Measurements from ENCODE around the gene LVRN. TPM values are rescaled to one million over a fixed set of nuclear protein-coding genes. Genes with fewer than 3 reads are reported as not detected.

Gene LVRN
- total and polyA plus RNA-seq, 2 of the 13 experiments (the other 11 are each of a cell fraction or from before 2014, with no cell fraction given) = 0.09 to 0.20 TPM

- BruUV-seq (replicated peaks) = no TSS peak
Observed at GRCh38 chr5:116037236-116037822, 75.1 kb downstream of the LVRN start.

More at GRCh38 chr5:116037236-116037822, 75.1 kb downstream of the LVRN start:
- no peaks in the 10 kb centered on the region for H3K79me2 ChIP-seq (ENCODE audit: insufficient read depth, low read length)
- no peak overlapping the region for H3K4me2 ChIP-seq (ENCODE audit: low read depth, low read length)
- WGBS (ENCODE audit: low lambda C conversion rate) = 2% methylated on average over 3 of the region's 3 CpGs
- DNase-seq (ENCODE audit: low spot score) = no peak
- ChIA-PET POLR2A (no interaction called here), CTCF (ENCODE audit: low intra/inter-chr PET ratio, low total read pairs) (no interaction called here)
- H3K4me1 ChIP-seq (ENCODE audit: insufficient read depth, low read length) = no peaks in the 10 kb centered on the region
- in situ Hi-C loops (cut with HindIII; ENCODE audit: extremely low pct_ligation_motif_present, low pct_unique_long_range_greater_than_20kb) = no loop called here
- H3K27ac ChIP-seq (ENCODE audit: extremely low read length, insufficient read depth, low read length) = no peak overlapping the region
- ATAC-seq = no peak
- TF ChIP-seq ZNF3 (CRISPR knock-in tag; IDR thresholded peaks at IDR 0.05) (no peak), ZNF678 (CRISPR knock-in tag; IDR thresholded peaks at IDR 0.05) (no peak), ISX (CRISPR knock-in tag; conservative IDR thresholded peaks at IDR 0.05) (no peak), AFF4 (CRISPR knock-in tag; IDR thresholded peaks at IDR 0.05) (no peak), ZBTB14 (CRISPR knock-in tag; IDR thresholded peaks at IDR 0.05) (no peak), ZNF75D (CRISPR knock-in tag; IDR thresholded peaks at IDR 0.05; ENCODE audit: borderline replicate concordance) (no peak), RNF2 (conservative IDR thresholded peaks at IDR 0.05; ENCODE audit: low read depth) (no peak), CBFB (CRISPR knock-in tag; IDR thresholded peaks at IDR 0.05) (no peak), ZFX (CRISPR knock-in tag; IDR thresholded peaks at IDR 0.05; ENCODE audit: low read depth) (no peak), TAF1 (CRISPR knock-in tag; IDR thresholded peaks at IDR 0.05) (no peak), ZNF331 (CRISPR knock-in tag; IDR thresholded peaks at IDR 0.05) (no peak), ZNF768 (CRISPR knock-in tag; IDR thresholded peaks at IDR 0.05) (no peak), ZFP36L2 (CRISPR knock-in tag; IDR thresholded peaks at IDR 0.05) (no peak), HMG20B (CRISPR knock-in tag; conservative IDR thresholded peaks at IDR 0.05) (no peak), ELF1 (CRISPR knock-in tag; IDR thresholded peaks at IDR 0.05) (no peak), HOXA5 (CRISPR knock-in tag; IDR thresholded peaks at IDR 0.05) (no peak), KDM3A (CRISPR knock-in tag; IDR thresholded peaks at IDR 0.05; ENCODE audit: low read depth) (no peak)
- H3K4me3 ChIP-seq (replicated peaks in 1 of 3; ENCODE audit: insufficient read depth in 1 of 3, low read depth in 2 of 3, low read length in 3 of 3) = no peak overlapping the region
- no peaks in the 10 kb centered on the region for H3K9me3 ChIP-seq (ENCODE audit: low read length)
- FAIRE-seq = no peak
- H3K9ac ChIP-seq (ENCODE audit: insufficient read depth, low read depth, low read length) = no peak overlapping the region
- intact Hi-C loops (cut with micrococcal nuclease; ENCODE audit: unreplicated experiment) = no loop called here
- no peaks in the 10 kb centered on the region for H3K36me3 ChIP-seq (replicated peaks in 1 of 2; ENCODE audit: control insufficient read depth in 1 of 2, insufficient read depth in 2 of 2, low read length in 2 of 2)
- no peak overlapping the region for H2AFZ ChIP-seq (ENCODE audit: low read length)
- H3K27me3 ChIP-seq (ENCODE audit: control insufficient read depth in 1 of 2, insufficient read depth in 2 of 2, low read length in 2 of 2) = peaks cover 0 to 8% of the 10 kb centered on the region in 2 experiments; a peak in 3 of 5 replicates
- no peaks in the 10 kb centered on the region for H4K20me1 ChIP-seq (ENCODE audit: insufficient read depth, low read length)
